GM23338 (cell line): ENCODE results near the gene GPC6. TPM values are rescaled to one million over a fixed set of nuclear protein-coding genes. Genes with fewer than 3 reads are reported as not detected.

Experiments used
- ATAC-seq: fragments of 200-7000 bp; cut with Tn5 transposase; 3 replicates; pipeline ENCODE4 v1.9.1; 2020
- DNase-seq: peaks from one replicate; pipeline ENCODE4 v3.0.0-alpha.2; 2015; ENCODE audit warnings: low spot score
- H2AFZ ChIP-seq: fragments of 200-600 bp; sonication (generic); 2 replicates; pipeline ENCODE4 v1.8.0; 2016; ENCODE audit warnings: antibody characterized with exemption, mild to moderate bottlenecking, moderate library complexity
- H3F3A ChIP-seq: fragments of 200-600 bp; sonication (generic); replicated peaks from 2 replicates; pipeline ENCODE4 v1.8.0; 2017; ENCODE audit warnings: antibody characterized with exemption, mixed run types, low read depth
- H3K27ac ChIP-seq: fragments of 200-600 bp; sonication (generic); 2 replicates; pipeline ENCODE4 v1.6.1; 2016; ENCODE audit warnings: low read depth
- H3K27me3 ChIP-seq: fragments of 200-600 bp; sonication (generic); 2 replicates; pipeline ENCODE4 v1.8.0; 2016; ENCODE audit warnings: mild to moderate bottlenecking, mixed run types, moderate library complexity; ENCODE audit not compliant: insufficient read depth
- H3K36me3 ChIP-seq: fragments of 200-600 bp; sonication (generic); 2 replicates; pipeline ENCODE4 v1.8.0; 2016; ENCODE audit warnings: mild to moderate bottlenecking; ENCODE audit not compliant: insufficient read depth
- H3K4me1 ChIP-seq: fragments of 200-600 bp; sonication (generic); 2 replicates; pipeline ENCODE4 v1.8.0; 2016; ENCODE audit warnings: mild to moderate bottlenecking, moderate library complexity; ENCODE audit not compliant: insufficient read depth
- H3K4me2 ChIP-seq: fragments of 200-600 bp; sonication (generic); 2 replicates; pipeline ENCODE4 v1.7.1; 2017; ENCODE audit warnings: mixed run types
- H3K4me3 ChIP-seq: fragments of 200-600 bp; sonication (generic); 2 replicates; pipeline ENCODE4 v1.6.1; 2016; ENCODE audit warnings: mixed run types
- H3K79me2 ChIP-seq: fragments of 200-600 bp; sonication (generic); replicated peaks from 2 replicates; pipeline ENCODE4 v1.8.0; 2017; ENCODE audit warnings: mild to moderate bottlenecking; ENCODE audit not compliant: insufficient read depth
- H3K9me2 ChIP-seq: fragments of 200-600 bp; sonication (generic); 2 replicates; pipeline ENCODE4 v1.8.0; 2017; ENCODE audit not compliant: insufficient read depth
- H4K20me1 ChIP-seq: fragments of 200-600 bp; sonication (generic); replicated peaks from 2 replicates; pipeline ENCODE4 v1.8.0; 2017; ENCODE audit warnings: mild to moderate bottlenecking; ENCODE audit not compliant: insufficient read depth
- H3K27ac Mint-ChIP-seq: 2 replicates; pipeline ENCODE4 v1.8.0; 2020; ENCODE audit warnings: inconsistent platforms, mild to moderate bottlenecking, moderate library complexity, mixed read lengths
- H3K27me3 Mint-ChIP-seq: 3 replicates; pipeline ENCODE4 v1.8.0; 2022; ENCODE audit warnings: low read depth, mild to moderate bottlenecking, moderate library complexity, mixed read lengths, inconsistent platforms; ENCODE audit not compliant: insufficient read depth, poor library complexity
- H3K36me3 Mint-ChIP-seq: 3 replicates; pipeline ENCODE4 v1.8.0; 2021; ENCODE audit warnings: low read depth, mild to moderate bottlenecking, inconsistent platforms, moderate library complexity, mixed read lengths
- H3K4me1 Mint-ChIP-seq: 3 replicates; pipeline ENCODE4 v1.8.0; 2020; ENCODE audit warnings: mild to moderate bottlenecking, inconsistent platforms, mixed read lengths
- H3K4me3 Mint-ChIP-seq: 3 replicates; pipeline ENCODE4 v1.8.0; 2021; ENCODE audit warnings: moderate library complexity, mild to moderate bottlenecking, inconsistent platforms, mixed read lengths
- H3K9me3 Mint-ChIP-seq: 3 replicates; pipeline ENCODE4 v1.8.0; 2020; ENCODE audit warnings: moderate library complexity, mild to moderate bottlenecking, inconsistent platforms, mixed read lengths
- CREB1 ChIP-seq: fragments of 250-450 bp; sonication (Bioruptor Pico); IDR thresholded peaks from 2 replicates; pipeline ENCODE4 v1.5.0; 2020; ENCODE audit warnings: low read depth, mild to moderate bottlenecking, moderate library complexity
- EZH2 ChIP-seq: fragments of 200-600 bp; sonication (generic); IDR thresholded peaks from one replicate; pipeline ENCODE4 v1.8.0; 2017; ENCODE audit warnings: antibody characterized with exemption, mild to moderate bottlenecking, low read depth; ENCODE audit not compliant: unreplicated experiment
- EZH2phosphoT487 ChIP-seq: fragments of 200-600 bp; sonication (generic); IDR thresholded peaks from one replicate; pipeline ENCODE4 v1.8.1; 2018; ENCODE audit warnings: antibody characterized with exemption; ENCODE audit not compliant: unreplicated experiment
- JUNB ChIP-seq: IDR thresholded peaks from one replicate; pipeline ENCODE4 v1.6.1; 2016; ENCODE audit warnings: antibody characterized with exemption; ENCODE audit not compliant: unreplicated experiment
- NANOG ChIP-seq: IDR thresholded peaks from 2 replicates; pipeline ENCODE4 v1.6.1; 2016; ENCODE audit warnings: antibody characterized with exemption, borderline replicate concordance
- REST ChIP-seq: IDR thresholded peaks from one replicate; pipeline ENCODE4 v1.6.1; 2018; ENCODE audit warnings: antibody characterized with exemption; ENCODE audit not compliant: unreplicated experiment
- ZNF331 ChIP-seq: fragments of 250-450 bp; sonication (Bioruptor Pico); IDR thresholded peaks from 2 replicates; pipeline ENCODE4 v1.5.0; 2020; ENCODE audit warnings: low read depth, mild to moderate bottlenecking, moderate library complexity
- ZNF462 ChIP-seq: fragments of 250-450 bp; sonication (Bioruptor Pico); IDR thresholded peaks from 2 replicates; pipeline ENCODE4 v1.5.0; 2020; ENCODE audit warnings: mild to moderate bottlenecking, moderate library complexity
- polyA plus RNA-seq: library from polyadenylated mRNA; unstranded; fragments of >200 nt; fragmentation: Nextera tagmentation; extraction: Ambion mirVana; gene quantifications from 2 replicates; pipeline ENCODE4 v1.2.1, GENCODE V29; 2016
- total RNA-seq: library from RNA; depleted of rRNA; stranded (reverse); fragments of >200 nt; shearing (Covaris generic); gene quantifications from 2 replicates; pipeline ENCODE4 v1.2.3, GENCODE V29; 2014
- TF ChIP-seq, protein P1 (sequence below), 2 experiments: fragments of 200-600 bp in 1 of 2; sonication (generic) in 1 of 2; conservative IDR thresholded peaks; 2 replicates each; pipeline versions ENCODE4 v1.5.1 to v1.6.1; 2016 to 2017; ENCODE audit warnings: antibody characterized with exemption in 2 of 2, low read depth in 2 of 2, mild to moderate bottlenecking in 2 of 2, moderate library complexity in 1 of 2

The GPC6 gene
- total and polyA plus RNA-seq, 2 experiments from 2014 or later = 6.4 to 28.6 TPM

GRCh38 chr13:93182406-93182805 lies 44.2 kb upstream of the GPC6 start:
- peaks cover 8% of the 10 kb centered on the region for H3K36me3 Mint-ChIP-seq
- peaks cover 8% of the 10 kb centered on the region for H3K4me1 Mint-ChIP-seq
- no peaks in the 10 kb centered on the region for H3K27me3 Mint-ChIP-seq
- ATAC-seq (no peak), DNase-seq (no peak)
- Histone ChIP-seq H3K27ac (no peak overlapping the region), H3K4me2 (no peak overlapping the region), H3K9me2 (no peaks in the 10 kb centered on the region), H2AFZ (no peak overlapping the region), H3K4me1 (peaks cover 7% of the 10 kb centered on the region), H3K36me3 (no peaks in the 10 kb centered on the region), H3K79me2 (no peaks in the 10 kb centered on the region), H3K27me3 (no peaks in the 10 kb centered on the region), H3K4me3 (no peak overlapping the region), H4K20me1 (no peaks in the 10 kb centered on the region), H3F3A (no peaks in the 10 kb centered on the region)
- no peak overlapping the region for H3K27ac Mint-ChIP-seq
- peaks cover 4% of the 10 kb centered on the region; the same call in 1 of the 3 replicates for H3K9me3 Mint-ChIP-seq
- TF ChIP-seq ZNF462 (CRISPR knock-in tag) (no peak), CREB1 (CRISPR knock-in tag) (no peak), EZH2phosphoT487 (no peak), NANOG (no peak), JUNB (no peak), REST (no peak), EZH2 (no peak), ZNF331 (CRISPR knock-in tag) (no peak)
- TF ChIP-seq, protein P1, sequence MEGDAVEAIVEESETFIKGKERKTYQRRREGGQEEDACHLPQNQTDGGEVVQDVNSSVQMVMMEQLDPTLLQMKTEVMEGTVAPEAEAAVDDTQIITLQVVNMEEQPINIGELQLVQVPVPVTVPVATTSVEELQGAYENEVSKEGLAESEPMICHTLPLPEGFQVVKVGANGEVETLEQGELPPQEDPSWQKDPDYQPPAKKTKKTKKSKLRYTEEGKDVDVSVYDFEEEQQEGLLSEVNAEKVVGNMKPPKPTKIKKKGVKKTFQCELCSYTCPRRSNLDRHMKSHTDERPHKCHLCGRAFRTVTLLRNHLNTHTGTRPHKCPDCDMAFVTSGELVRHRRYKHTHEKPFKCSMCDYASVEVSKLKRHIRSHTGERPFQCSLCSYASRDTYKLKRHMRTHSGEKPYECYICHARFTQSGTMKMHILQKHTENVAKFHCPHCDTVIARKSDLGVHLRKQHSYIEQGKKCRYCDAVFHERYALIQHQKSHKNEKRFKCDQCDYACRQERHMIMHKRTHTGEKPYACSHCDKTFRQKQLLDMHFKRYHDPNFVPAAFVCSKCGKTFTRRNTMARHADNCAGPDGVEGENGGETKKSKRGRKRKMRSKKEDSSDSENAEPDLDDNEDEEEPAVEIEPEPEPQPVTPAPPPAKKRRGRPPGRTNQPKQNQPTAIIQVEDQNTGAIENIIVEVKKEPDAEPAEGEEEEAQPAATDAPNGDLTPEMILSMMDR (conservative IDR thresholded peaks at IDR 0.05; ENCODE audit: low read depth in 2 of 2) = no peak
- no peak overlapping the region for H3K4me3 Mint-ChIP-seq
